SK-N-MC (cell line): ENCODE results near the gene AQP9.

Experiments used
- DNase-seq: peaks from one replicate; pipeline ENCODE4 v3.0.0-alpha.2; 2011; ENCODE audit warnings: low read depth, low spot score
- H3K27ac ChIP-seq: fragments of 200-600 bp; sonication (generic); 2 replicates; pipeline ENCODE4 v1.5.1; 2016; ENCODE audit warnings: mixed run types
- H3K36me3 ChIP-seq: fragments of 200-600 bp; sonication (generic); 2 replicates; pipeline ENCODE4 v1.6.1; 2017; ENCODE audit warnings: antibody characterized with exemption, low read length, mixed read lengths; ENCODE audit not compliant: insufficient read depth
- H3K4me3 ChIP-seq: fragments of 200-600 bp; sonication (generic); 2 replicates; pipeline ENCODE4 v1.5.1; 2016
- H3K9ac ChIP-seq: fragments of 200-600 bp; sonication (generic); 2 replicates; pipeline ENCODE4 v1.8.0; 2017; ENCODE audit warnings: mixed run types, mixed read lengths; ENCODE audit not compliant: insufficient read length
- H3K9me3 ChIP-seq: fragments of 200-600 bp; sonication (generic); 2 replicates; pipeline ENCODE4 v1.6.1; 2017; ENCODE audit warnings: low read depth, mild to moderate bottlenecking, antibody characterized with exemption, low read length, moderate library complexity, mixed read lengths
- EZH2 ChIP-seq: fragments of 200-600 bp; sonication (generic); IDR thresholded peaks from one replicate; pipeline ENCODE4 v1.6.1; 2017; ENCODE audit warnings: antibody characterized with exemption
- FOXP2 ChIP-seq: optimal IDR thresholded peaks from 2 replicates; pipeline ENCODE3; 2011; ENCODE audit warnings: mild to moderate bottlenecking, moderate library complexity; ENCODE audit not compliant: insufficient read depth; ENCODE audit errors: extremely low read length, control extremely low read depth
- POLR2AphosphoS5 ChIP-seq: IDR thresholded peaks from 2 replicates; pipeline ENCODE4 v1.6.1; 2012; ENCODE audit warnings: mild to moderate bottlenecking, low read depth, low read length, borderline replicate concordance

The AQP9 gene

DNA sequence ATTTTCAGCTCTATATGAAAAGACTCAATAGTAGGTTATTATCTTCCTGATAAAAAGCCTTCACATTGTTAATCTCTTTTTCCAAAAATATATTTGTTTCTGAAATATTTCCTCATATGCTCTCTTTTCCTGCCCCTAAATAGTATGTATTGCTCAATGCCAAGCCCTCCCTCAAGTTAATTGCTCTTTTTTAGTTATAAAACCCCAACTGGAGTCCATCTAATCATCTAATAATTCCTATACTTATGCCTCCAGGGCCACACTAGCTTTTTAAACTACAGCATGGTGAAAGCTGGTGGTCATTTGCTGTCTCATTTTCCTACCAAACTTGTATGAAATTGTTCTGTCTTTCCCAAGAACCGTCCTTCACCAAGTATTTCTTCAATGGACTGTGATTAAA, 26.7 kb downstream of the AQP9 start:
- H3K9me3 ChIP-seq, result no peaks in the 10 kb centered on the region
- no peak overlapping the region for H3K9ac ChIP-seq
- H3K36me3 ChIP-seq, result no peaks in the 10 kb centered on the region
- no peak overlapping the region for H3K4me3 ChIP-seq
- H3K27ac ChIP-seq, result no peak overlapping the region
- TF ChIP-seq FOXP2 (no peak), POLR2AphosphoS5 (no peak), EZH2 (no peak)
- no peak for DNase-seq

DNA sequence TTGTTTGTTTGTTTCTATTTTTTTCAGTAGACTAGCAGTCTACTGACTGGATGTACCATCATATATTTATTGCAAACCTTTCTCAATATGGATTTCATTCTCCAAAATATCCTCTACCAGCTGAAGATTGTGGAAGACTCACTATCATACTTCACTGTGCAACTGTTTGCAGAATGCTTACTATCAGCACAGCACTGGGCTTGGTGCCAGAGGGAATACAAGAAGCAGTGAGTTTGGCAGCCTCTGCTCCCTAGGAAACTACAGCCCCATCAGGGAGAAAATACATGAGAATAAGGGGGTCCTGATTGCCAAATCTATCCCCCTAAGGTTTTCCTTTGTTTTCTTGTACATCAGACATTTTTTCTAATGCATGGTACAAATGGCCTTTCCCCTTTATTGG, 27.5 kb downstream of the AQP9 start:
- TF ChIP-seq POLR2AphosphoS5 (no peak), FOXP2 (no peak), EZH2 (no peak)
- Histone ChIP-seq H3K9ac (no peak overlapping the region), H3K4me3 (no peak overlapping the region), H3K9me3 (no peaks in the 10 kb centered on the region), H3K36me3 (no peaks in the 10 kb centered on the region), H3K27ac (no peak overlapping the region)
- no peak for DNase-seq

DNA sequence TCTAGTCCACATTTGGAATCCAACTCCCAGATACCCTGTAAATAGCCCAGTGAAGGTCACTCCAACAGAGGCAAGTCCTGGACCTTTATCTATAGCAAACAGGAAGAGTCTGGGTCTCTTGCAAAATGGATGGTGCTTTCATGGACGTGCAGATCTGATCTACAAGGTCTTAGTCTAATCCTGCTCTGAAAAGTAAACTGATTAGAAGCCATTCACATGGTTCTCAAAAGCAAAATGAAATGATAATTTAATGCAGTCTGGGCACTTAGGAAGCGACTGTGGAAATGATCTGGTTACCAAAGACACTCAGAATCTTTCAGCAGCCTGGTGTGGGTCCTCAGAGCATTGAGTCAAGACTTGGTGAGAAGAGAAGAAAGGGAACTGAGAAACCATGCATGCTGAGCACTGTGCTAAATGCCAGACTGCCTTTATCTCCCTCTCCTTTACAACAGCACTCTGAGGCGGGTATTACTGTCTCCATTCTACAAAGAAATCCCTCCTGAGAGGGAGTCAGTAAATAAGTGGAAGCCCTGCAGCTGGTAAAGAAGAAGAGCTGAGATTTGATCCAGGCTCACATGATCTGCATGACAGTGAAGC, 29.0 kb downstream of the AQP9 start:
- Histone ChIP-seq H3K4me3 (no peak overlapping the region), H3K9ac (no peak overlapping the region), H3K36me3 (no peaks in the 10 kb centered on the region), H3K27ac (no peak overlapping the region), H3K9me3 (no peaks in the 10 kb centered on the region)
- DNase-seq, result no peak
- no peak for TF ChIP-seq POLR2AphosphoS5
- TF ChIP-seq EZH2, result no peak
- TF ChIP-seq FOXP2, result no peak

GRCh38 chr15:58169934-58170333, 31.8 kb downstream of the AQP9 start:
- H3K36me3 ChIP-seq, result no peaks in the 10 kb centered on the region
- H3K27ac ChIP-seq, result no peak overlapping the region
- no peak overlapping the region for H3K9ac ChIP-seq
- H3K9me3 ChIP-seq, result no peaks in the 10 kb centered on the region
- H3K4me3 ChIP-seq, result no peak overlapping the region
- TF ChIP-seq POLR2AphosphoS5, result no peak
- TF ChIP-seq FOXP2, result no peak
- TF ChIP-seq EZH2, result no peak
- no peak for DNase-seq

- Histone ChIP-seq H3K4me3 (no peak overlapping the region), H3K27ac (no peak overlapping the region), H3K9me3 (no peaks in the 10 kb centered on the region), H3K36me3 (no peaks in the 10 kb centered on the region), H3K9ac (no peak overlapping the region)
- TF ChIP-seq POLR2AphosphoS5, result no peak
- no peak for TF ChIP-seq EZH2
- no peak for TF ChIP-seq FOXP2
- DNase-seq, result no peak
These were observed 33.4 kb downstream of the AQP9 start for GRCh38 chr15:58171476-58172061.

- no peaks in the 10 kb centered on the region for H3K36me3 ChIP-seq
- H3K9ac ChIP-seq, result no peak overlapping the region
- no peaks in the 10 kb centered on the region for H3K9me3 ChIP-seq
- no peak overlapping the region for H3K4me3 ChIP-seq
- TF ChIP-seq POLR2AphosphoS5 (no peak), EZH2 (no peak), FOXP2 (no peak)
- DNase-seq, result no peak
- H3K27ac ChIP-seq, result no peak overlapping the region
These were observed 36.5 kb downstream of the AQP9 start for GRCh38 chr15:58174709-58175108.

GRCh38 chr15:58175955-58176354, 37.8 kb downstream of the AQP9 start:
- DNase-seq, result no peak
- TF ChIP-seq EZH2 (no peak), FOXP2 (no peak)
- H3K36me3 ChIP-seq, result no peaks in the 10 kb centered on the region
- no peak overlapping the region for H3K27ac ChIP-seq
- no peaks in the 10 kb centered on the region for H3K9me3 ChIP-seq
- no peak overlapping the region for H3K9ac ChIP-seq
- H3K4me3 ChIP-seq, result no peak overlapping the region

- no peak for DNase-seq
- Histone ChIP-seq H3K36me3 (no peaks in the 10 kb centered on the region), H3K9ac (no peak overlapping the region), H3K27ac (no peak overlapping the region), H3K4me3 (no peak overlapping the region), H3K9me3 (no peaks in the 10 kb centered on the region)
- TF ChIP-seq FOXP2, result no peak
- no peak for TF ChIP-seq POLR2AphosphoS5
- TF ChIP-seq EZH2, result no peak
These were observed 40.5 kb downstream of the AQP9 start for GRCh38 chr15:58178668-58179067.

- Histone ChIP-seq H3K9ac (no peak overlapping the region), H3K9me3 (no peaks in the 10 kb centered on the region), H3K36me3 (no peaks in the 10 kb centered on the region), H3K4me3 (no peak overlapping the region), H3K27ac (no peak overlapping the region)
- TF ChIP-seq POLR2AphosphoS5, result no peak
- TF ChIP-seq EZH2, result no peak
- TF ChIP-seq FOXP2, result no peak
- no peak for DNase-seq
These were observed 41.0 kb downstream of the AQP9 start for GRCh38 chr15:58179206-58179605.

- Histone ChIP-seq H3K9ac (no peak overlapping the region), H3K27ac (no peak overlapping the region), H3K36me3 (no peaks in the 10 kb centered on the region), H3K4me3 (no peak overlapping the region), H3K9me3 (no peaks in the 10 kb centered on the region)
- DNase-seq, result no peak
- TF ChIP-seq FOXP2 (no peak), POLR2AphosphoS5 (no peak), EZH2 (no peak)
These were observed 41.7 kb downstream of the AQP9 start for GRCh38 chr15:58179741-58180381.
